Activated naive CD4-positive, alpha-beta T cell treated with anti-CD3 and anti-CD28 coated beads for 36 hours (primary cell): Measurements from ENCODE around the gene TK2. TPM values are rescaled to one million over a fixed set of nuclear protein-coding genes. Genes with fewer than 3 reads are reported as not detected.
"Not testable (repeated sequence)": the region's sequence is repeated elsewhere in the genome, so short reads cannot be mapped to it uniquely, and the experiment has no call there.

Source experiments
- CTCF ChIA-PET: fragments of 350-600 bp; sonication (Branson Sonifier 250); formaldehyde crosslinking; loops from one replicate; lab custom pipeline; 2021; ENCODE audit warnings: antibody characterized with exemption; lab: Charles Lee
- DNase-seq: peaks from one replicate; pipeline ENCODE4 v3.0.0-alpha.2; 2020
- H3K27ac Mint-ChIP-seq: one replicate; pipeline ENCODE4 v1.8.0; 2021; ENCODE audit warnings: mild to moderate bottlenecking, mixed read lengths
- H3K27me3 Mint-ChIP-seq: one replicate; pipeline ENCODE4 v1.8.0; 2021; ENCODE audit warnings: low read depth, mixed read lengths
- H3K36me3 Mint-ChIP-seq: one replicate; pipeline ENCODE4 v1.8.0; 2021; ENCODE audit warnings: low read depth, mixed read lengths
- H3K4me1 Mint-ChIP-seq: one replicate; pipeline ENCODE4 v1.8.0; 2021; ENCODE audit warnings: low read depth, mixed read lengths
- H3K4me3 Mint-ChIP-seq: one replicate; pipeline ENCODE4 v1.8.0; 2021; ENCODE audit warnings: mild to moderate bottlenecking, moderate library complexity, mixed read lengths
- H3K9me3 Mint-ChIP-seq: one replicate; pipeline ENCODE4 v1.8.0; 2021; ENCODE audit warnings: mixed read lengths
- intact Hi-C: fragments of 100-400 bp; cut with micrococcal nuclease; formaldehyde crosslinking; loops from one replicate; pipeline ENCODE4 v1.15.1; 2023
- total RNA-seq, 2 experiments: library from RNA; stranded (reverse); gene quantifications; one replicate each; pipeline ENCODE4 v1.2.3, GENCODE V29; 2021

Gene TK2
- total RNA-seq, 2 experiments from 2014 or later = 5.7 to 5.9 TPM

- H3K4me3 Mint-ChIP-seq = no peak overlapping the region
- no peak for DNase-seq
- no peaks in the 10 kb centered on the region for H3K27me3 Mint-ChIP-seq
- CTCF ChIA-PET = interaction anchor here (0.6 to 2.2 kb wide), 6 partner anchors 8 to 261 kb away, joined by 3 to 9 read pairs (median 4); partner anchors contain the start of gene NAE1
- H3K9me3 Mint-ChIP-seq = no peaks in the 10 kb centered on the region
- H3K36me3 Mint-ChIP-seq = peaks cover 20% of the 10 kb centered on the region
- H3K27ac Mint-ChIP-seq = no peak overlapping the region
- intact Hi-C loops = no loop called here
- peaks cover 11% of the 10 kb centered on the region for H3K4me1 Mint-ChIP-seq
These were observed 20.0 kb upstream of the TK2 start for GRCh38 chr16:66569827-66570405.

DNA sequence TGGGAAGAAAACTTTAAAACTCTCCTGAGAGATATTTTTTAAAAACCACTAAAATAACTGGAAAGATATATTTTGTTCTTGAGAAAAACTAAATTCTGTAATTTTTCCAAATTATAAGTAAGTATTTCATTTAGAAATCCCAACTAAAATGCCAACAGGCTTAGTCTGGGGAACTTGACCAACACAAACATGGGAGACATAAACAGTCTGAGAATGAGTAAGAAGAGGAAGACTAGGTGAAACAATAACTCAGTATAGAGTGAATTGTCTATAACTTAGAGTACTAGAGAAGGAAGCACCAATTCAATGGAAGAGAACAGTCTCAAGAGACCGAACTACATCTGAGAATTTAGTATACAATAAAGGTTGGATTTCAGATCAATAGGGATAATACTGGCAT, 19.2 kb upstream of the TK2 start:
- Mint-ChIP-seq H3K27ac (no peak overlapping the region), H3K36me3 (peaks cover 23% of the 10 kb centered on the region)
- intact Hi-C loops = no loop called here

GRCh38 chr16:66568355-66568754, 18.4 kb upstream of the TK2 start:
- Mint-ChIP-seq H3K4me1 (peaks cover 24% of the 10 kb centered on the region), H3K9me3 (no peaks in the 10 kb centered on the region), H3K27ac (no peak overlapping the region), H3K36me3 (peaks cover 29% of the 10 kb centered on the region), H3K4me3 (no peak overlapping the region), H3K27me3 (no peaks in the 10 kb centered on the region)
- CTCF ChIA-PET = interaction anchor here (2.2 kb wide), 1 partner anchor 40 kb away, joined by 9 read pairs; no protein-coding TSS in a partner anchor
- intact Hi-C loops = no loop called here
- no peak for DNase-seq

More for the DNA sequence above, 19.2 kb upstream of the TK2 start:
- no peaks in the 10 kb centered on the region for H3K27me3 Mint-ChIP-seq
- no peak for DNase-seq
- CTCF ChIA-PET = interaction anchor here (0.6 to 2.2 kb wide), 3 partner anchors 39 to 261 kb away, joined by 3 to 9 read pairs (median 4); partner anchors contain the start of gene NAE1
- H3K9me3 Mint-ChIP-seq = no peaks in the 10 kb centered on the region
- H3K4me3 Mint-ChIP-seq = no peak overlapping the region
- peaks cover 17% of the 10 kb centered on the region for H3K4me1 Mint-ChIP-seq

DNA sequence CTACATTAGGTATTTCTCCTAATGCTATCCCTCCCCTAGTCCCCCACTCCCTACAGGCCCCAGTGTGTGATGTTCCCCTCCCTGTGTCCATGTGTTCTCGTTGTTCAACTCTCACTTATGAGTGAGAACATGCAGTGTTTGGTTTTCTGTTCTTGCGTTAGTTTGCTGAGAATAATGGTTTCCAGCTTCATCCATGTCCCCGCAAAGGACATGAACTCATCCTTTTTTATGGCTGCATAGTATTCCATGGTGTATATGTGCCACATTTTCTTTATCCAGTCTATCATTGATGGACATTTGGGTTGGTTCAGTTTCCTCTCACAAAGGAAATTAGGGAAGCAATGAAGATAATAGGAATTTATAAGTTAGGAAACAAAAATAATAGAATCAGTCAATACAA, 17.3 kb upstream of the TK2 start:
- CTCF ChIA-PET = interaction anchor here (1.3 kb wide), 1 partner anchor 41 kb away, joined by 3 read pairs; no protein-coding TSS in a partner anchor
- H3K4me3 Mint-ChIP-seq, H3K27me3 Mint-ChIP-seq, intact Hi-C loops, DNase-seq, H3K9me3 Mint-ChIP-seq, H3K27ac Mint-ChIP-seq: not testable (repeated sequence)
- peaks cover 35% of the 10 kb centered on the region for H3K36me3 Mint-ChIP-seq
- H3K4me1 Mint-ChIP-seq = peaks cover 34% of the 10 kb centered on the region

- CTCF ChIA-PET = interaction anchor here (1.0 to 5.2 kb wide), 6 partner anchors 10 to 161 kb away, joined by 3 to 25 read pairs (median 4); partner anchors contain the start of gene CMTM3
- peaks cover 41% of the 10 kb centered on the region for H3K4me1 Mint-ChIP-seq
- intact Hi-C loops = no loop called here
- peaks cover 38% of the 10 kb centered on the region for H3K36me3 Mint-ChIP-seq
- H3K4me3 Mint-ChIP-seq = no peak within 1 kb of the TSS
- H3K9me3 Mint-ChIP-seq = no peaks in the 10 kb centered on the region
- H3K27ac Mint-ChIP-seq = no peak within 1 kb of the TSS
- no peak for DNase-seq
- H3K27me3 Mint-ChIP-seq = no peaks in the 10 kb centered on the region
These were observed 16.4 kb upstream of the TK2 start, which contains the start of gene CMTM1 for GRCh38 chr16:66566051-66566901. Gene CMTM1 (plus strand): TSS chr16:66566439. CDS start chr16:66566514, 75 bp downstream.

- Mint-ChIP-seq H3K36me3 (peaks cover 49% of the 10 kb centered on the region), H3K9me3 (no peaks in the 10 kb centered on the region)
- no peak for DNase-seq
These were observed 13.8 kb upstream of the TK2 start for GRCh38 chr16:66563574-66564334.

GRCh38 chr16:66562986-66563385, 13.1 kb upstream of the TK2 start:
- no peak overlapping the region for H3K4me3 Mint-ChIP-seq
- peaks cover 58% of the 10 kb centered on the region for H3K4me1 Mint-ChIP-seq
- peaks cover 52% of the 10 kb centered on the region for H3K36me3 Mint-ChIP-seq

More at GRCh38 chr16:66563574-66564334, 13.8 kb upstream of the TK2 start:
- CTCF ChIA-PET = interaction anchor here (0.6 to 5.2 kb wide), 25 partner anchors 9 to 302 kb away, joined by 3 to 25 read pairs (median 5); partner anchors contain the start of genes CKLF and CMTM3
- Mint-ChIP-seq H3K27me3 (no peaks in the 10 kb centered on the region), H3K4me3 (no peak overlapping the region), H3K27ac (peak overlapping the region; percentile 14), H3K4me1 (peaks cover 56% of the 10 kb centered on the region)
- intact Hi-C loops = loop anchor here (1.0 to 5.0 kb wide), 4 partner anchors 10 to 89 kb away; no protein-coding TSS in a partner anchor

GRCh38 chr16:66562409-66562808, 12.5 kb upstream of the TK2 start:
- Mint-ChIP-seq H3K9me3 (no peaks in the 10 kb centered on the region), H3K4me3 (no peak overlapping the region), H3K36me3 (peaks cover 52% of the 10 kb centered on the region), H3K4me1 (peaks cover 55% of the 10 kb centered on the region), H3K27me3 (no peaks in the 10 kb centered on the region), H3K27ac (no peak overlapping the region)
- CTCF ChIA-PET = interaction anchor here (0.5 to 5.2 kb wide), 19 partner anchors 8 to 308 kb away, joined by 3 to 25 read pairs (median 4); partner anchors contain the start of genes CKLF and CMTM3
- no peak for DNase-seq
- intact Hi-C loops = loop anchor here (1.0 to 5.0 kb wide), 3 partner anchors 27 to 90 kb away; no protein-coding TSS in a partner anchor

More at GRCh38 chr16:66562986-66563385, 13.1 kb upstream of the TK2 start:
- H3K27ac Mint-ChIP-seq = no peak overlapping the region
- intact Hi-C loops = loop anchor here (1.0 to 5.0 kb wide), 3 partner anchors 26 to 89 kb away; no protein-coding TSS in a partner anchor
- CTCF ChIA-PET = interaction anchor here (0.6 to 5.2 kb wide), 23 partner anchors 8 to 305 kb away, joined by 3 to 25 read pairs (median 4); partner anchors contain the start of genes CKLF and CMTM3
- H3K27me3 Mint-ChIP-seq = no peaks in the 10 kb centered on the region
- no peaks in the 10 kb centered on the region for H3K9me3 Mint-ChIP-seq
- DNase-seq = no peak

GRCh38 chr16:66561381-66562080, 11.6 kb upstream of the TK2 start:
- DNase-seq = no peak
- intact Hi-C loops = loop anchor here (1.0 to 5.0 kb wide), 3 partner anchors 28 to 91 kb away; no protein-coding TSS in a partner anchor
- Mint-ChIP-seq H3K27ac (no peak overlapping the region), H3K36me3 (peaks cover 46% of the 10 kb centered on the region), H3K4me1 (peaks cover 53% of the 10 kb centered on the region), H3K9me3 (no peaks in the 10 kb centered on the region), H3K27me3 (no peaks in the 10 kb centered on the region), H3K4me3 (no peak overlapping the region)
- CTCF ChIA-PET = interaction anchor here (0.5 to 5.2 kb wide), 15 partner anchors 9 to 309 kb away, joined by 3 to 25 read pairs (median 4); partner anchors contain the start of gene CKLF

- CTCF ChIA-PET = interaction anchor here (0.6 to 1.5 kb wide), 5 partner anchors 11 to 188 kb away, joined by 3 to 5 read pairs (median 4); no protein-coding TSS in a partner anchor
- no peak overlapping the region for H3K27ac Mint-ChIP-seq
- H3K27me3 Mint-ChIP-seq = no peaks in the 10 kb centered on the region
- no peak for DNase-seq
- no peak overlapping the region for H3K4me3 Mint-ChIP-seq
- intact Hi-C loops = loop anchor here (5.0 kb wide), 1 partner anchor 92 kb away; no protein-coding TSS in a partner anchor
- H3K36me3 Mint-ChIP-seq = peaks cover 45% of the 10 kb centered on the region
- peaks cover 65% of the 10 kb centered on the region for H3K4me1 Mint-ChIP-seq
- H3K9me3 Mint-ChIP-seq = no peaks in the 10 kb centered on the region
These were observed 10.2 kb upstream of the TK2 start for GRCh38 chr16:66560107-66560506.
